ENCODE measurements around the gene AMIGO1. TPM values are rescaled to one million over a fixed set of nuclear protein-coding genes. Genes with fewer than 3 reads are reported as not detected.

The AMIGO1 gene
- total RNA-seq, 1 donor from 2014 or later = 15.6 TPM

DNA sequence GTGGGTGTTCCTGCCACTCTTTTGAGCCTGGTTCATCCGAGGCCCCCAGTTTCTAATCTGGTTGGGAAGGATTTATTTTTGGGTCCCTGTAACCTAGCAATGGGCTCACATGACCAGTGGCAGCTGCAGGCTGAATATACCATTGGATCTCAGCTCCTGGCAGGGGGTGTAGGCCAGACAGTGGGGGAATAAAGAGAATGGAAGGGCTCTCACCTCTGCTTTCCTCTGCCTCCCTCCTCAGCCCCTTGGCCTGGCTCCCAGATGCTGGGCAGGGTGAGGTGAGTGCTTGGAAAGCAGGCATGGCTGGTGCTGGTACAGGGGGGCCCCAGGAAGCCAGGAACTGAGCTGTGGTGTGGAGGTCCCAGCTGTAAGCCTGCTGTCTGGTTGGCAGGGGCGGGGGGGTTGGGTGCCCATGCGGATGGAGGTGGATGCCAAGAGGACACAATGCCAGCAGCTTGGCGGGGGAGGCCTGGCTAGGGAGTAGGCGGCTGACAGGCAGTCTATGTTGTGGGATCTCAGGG is 26.5 kb upstream of the AMIGO1 start:
- no peak for ATAC-seq
- DNase-seq (ENCODE audit: low spot score) = peak; percentile 47

DNA sequence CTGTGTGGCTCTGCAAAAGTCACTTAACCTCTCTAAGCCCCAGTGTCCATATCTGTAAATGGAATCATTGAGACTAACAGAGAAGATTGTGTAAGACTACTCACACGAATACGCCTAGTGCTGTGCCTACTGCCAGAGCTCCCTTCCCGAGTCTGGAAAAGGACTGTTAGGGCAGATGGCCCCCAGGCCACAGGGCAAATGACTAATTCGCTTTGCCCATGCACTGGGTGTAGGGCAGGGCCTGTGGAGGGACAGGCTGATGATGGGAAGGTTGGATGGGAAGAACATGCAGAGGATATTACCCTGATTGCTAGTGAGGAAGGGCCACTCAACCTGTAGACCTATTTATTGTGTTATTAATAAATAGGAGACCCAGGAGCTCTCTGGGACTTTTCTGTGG is 26.0 kb upstream of the AMIGO1 start:
- ATAC-seq = no peak
- intact Hi-C loops (cut with DNase I) = no loop called here
- peak; percentile 32 for DNase-seq (ENCODE audit: low spot score)

More for the DNA sequence above, 26.5 kb upstream of the AMIGO1 start:
- intact Hi-C loops (cut with DNase I) = no loop called here

DNA sequence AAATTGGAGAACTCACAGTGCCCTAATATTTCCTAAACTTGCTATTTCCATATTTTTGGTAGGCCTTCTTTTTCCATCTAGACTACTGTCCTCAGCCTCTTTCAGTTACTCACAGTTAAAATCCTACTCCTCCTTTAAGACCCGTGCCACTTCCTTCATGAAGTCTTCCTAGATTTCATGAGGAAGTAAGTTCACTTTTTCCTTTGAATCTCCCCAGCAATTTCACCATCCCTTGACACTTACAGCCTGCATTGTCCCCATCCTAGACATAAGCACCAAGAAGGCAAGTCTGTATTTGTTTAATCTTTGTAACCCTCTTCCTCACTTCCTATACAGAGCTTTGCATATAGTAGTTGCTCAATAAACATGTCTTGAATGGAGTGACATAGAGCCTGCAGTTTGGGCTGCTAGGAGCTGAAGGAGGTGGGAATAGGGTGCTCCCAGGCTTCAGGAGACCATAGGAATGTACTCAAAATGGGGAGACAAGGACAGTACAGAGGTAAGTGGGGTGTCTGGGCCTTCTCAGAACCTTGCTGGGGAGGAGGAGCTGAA is 24.9 kb upstream of the AMIGO1 start:
- intact Hi-C loops (cut with DNase I) = no loop called here
- no peak for DNase-seq (ENCODE audit: low spot score)
- no peak for ATAC-seq

DNA sequence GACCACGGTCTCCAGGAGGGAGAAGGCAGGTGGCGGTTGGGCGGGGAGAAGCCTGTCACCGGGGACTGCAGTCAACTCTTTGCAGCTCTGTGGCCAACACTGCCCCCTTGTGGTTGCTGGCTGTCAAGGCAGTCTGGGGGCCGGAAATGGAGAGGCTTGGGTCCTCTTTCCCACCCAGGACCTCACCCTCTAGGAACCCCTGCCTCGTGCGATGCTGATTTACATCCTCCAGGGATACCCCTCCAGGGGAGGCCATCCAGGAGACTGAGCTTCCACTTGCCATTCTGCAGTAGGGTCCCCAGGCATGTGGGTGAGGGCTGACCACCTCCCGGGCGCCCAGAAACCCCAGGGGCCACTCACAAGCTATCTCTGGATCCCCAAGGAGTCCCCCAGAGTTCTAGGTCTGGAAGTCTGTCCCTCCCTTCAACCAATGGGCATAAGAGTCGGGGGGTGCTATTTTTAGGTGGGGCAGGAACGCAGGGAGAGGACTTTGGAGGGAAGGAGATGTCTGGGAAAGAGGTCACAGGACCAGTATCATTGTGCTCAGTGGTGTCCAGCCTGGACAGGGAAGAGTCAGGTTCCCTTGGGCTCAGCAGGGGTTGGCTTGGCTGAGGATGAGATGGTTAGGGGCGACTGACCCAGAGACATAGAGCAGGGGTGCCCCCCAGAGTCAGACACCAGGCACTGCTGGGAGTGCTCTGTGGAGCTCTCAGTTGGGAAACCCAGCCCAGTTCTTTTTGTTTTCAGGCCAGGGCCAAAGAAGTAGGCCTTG is 23.0 kb upstream of the AMIGO1 start:
- peak; percentile 88 for ATAC-seq
- DNase-seq (ENCODE audit: low spot score) = peak; percentile 92
- intact Hi-C loops (cut with DNase I) = loop anchor here (2.0 kb wide), 1 partner anchor 40 kb away; no protein-coding TSS in a partner anchor

DNA sequence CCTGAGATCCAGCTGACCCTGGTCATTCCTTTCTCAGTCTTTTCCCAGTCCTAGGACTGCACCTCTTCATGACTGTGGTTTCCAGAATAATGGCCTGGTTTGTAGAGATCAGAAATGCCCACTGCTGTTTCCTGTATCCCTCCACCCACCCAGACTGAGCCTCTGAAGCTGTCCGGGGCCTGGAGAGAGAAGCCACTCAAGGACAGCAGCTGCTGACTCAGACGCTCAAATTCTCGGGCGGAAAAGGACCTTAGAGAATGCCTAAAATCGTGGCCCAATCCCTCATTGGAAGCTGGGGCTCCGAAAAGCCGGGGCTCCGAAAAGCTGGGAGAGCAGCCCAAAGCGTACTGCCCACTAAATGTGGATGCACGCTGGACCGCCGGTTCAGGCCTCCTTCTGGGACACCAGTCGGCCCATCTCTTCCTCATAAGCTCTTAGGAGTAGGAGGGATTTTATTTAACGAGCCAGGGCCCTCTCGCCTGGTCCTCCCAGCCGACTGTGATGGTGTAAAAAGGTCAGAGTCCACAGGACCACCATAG is 22.4 kb upstream of the AMIGO1 start:
- no peak for ATAC-seq
- DNase-seq (ENCODE audit: low spot score) = no peak
- intact Hi-C loops (cut with DNase I) = loop anchor here (2.0 kb wide), 1 partner anchor 39 kb away; no protein-coding TSS in a partner anchor

DNA sequence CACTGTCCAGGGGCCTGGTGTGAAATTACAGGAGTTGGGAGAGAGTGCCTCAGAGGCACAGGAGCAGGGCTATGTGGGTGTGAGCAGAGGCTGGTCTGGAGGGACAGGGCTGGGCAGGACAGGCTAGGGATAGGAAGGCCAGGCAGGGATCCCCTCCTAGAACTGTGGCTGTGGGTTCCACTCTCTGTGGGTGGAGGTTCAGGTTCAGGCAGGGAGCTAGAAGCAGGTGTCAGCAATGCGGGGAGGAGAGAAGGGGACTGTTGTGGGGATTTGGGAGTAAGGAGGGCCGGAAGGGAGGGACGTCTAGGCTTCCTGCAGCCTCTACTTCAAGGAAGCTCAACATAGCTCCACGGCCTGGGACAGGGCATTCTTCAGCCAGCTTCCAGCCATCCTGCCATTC is 21.9 kb upstream of the AMIGO1 start:
- intact Hi-C loops (cut with DNase I) = no loop called here

DNA sequence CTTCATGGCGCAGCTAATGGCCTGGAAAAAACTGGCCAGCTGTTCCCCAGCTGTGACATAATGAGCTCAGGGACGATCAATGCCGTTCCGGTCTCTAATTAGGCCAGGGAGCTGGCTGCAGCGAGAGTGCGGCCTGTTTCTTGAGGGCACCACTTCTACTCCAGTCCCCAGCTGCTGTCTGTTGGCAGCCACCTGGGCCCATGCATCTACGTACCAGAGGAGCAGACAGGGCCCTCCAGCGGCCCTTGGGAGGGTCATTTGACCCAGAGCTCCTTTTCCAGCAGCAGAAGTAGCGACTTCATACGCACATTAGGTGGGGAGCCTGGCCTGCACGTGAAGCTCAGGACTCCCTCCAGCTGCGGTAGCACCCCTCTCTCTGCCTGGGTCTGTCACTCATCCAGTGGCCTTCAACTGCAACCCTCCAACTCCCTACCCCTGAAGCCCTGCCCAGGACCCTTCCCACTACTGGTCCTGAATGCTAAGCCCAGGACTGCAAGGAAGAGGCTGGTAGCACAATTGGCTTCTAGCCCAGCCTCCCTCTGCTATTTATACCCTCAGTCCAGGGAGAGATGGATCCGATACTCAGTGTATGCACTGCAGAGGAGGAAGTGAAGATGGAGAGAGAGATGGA is 21.0 kb upstream of the AMIGO1 start:
- intact Hi-C loops (cut with DNase I) = no loop called here
- DNase-seq (ENCODE audit: low spot score) = peak; percentile 51
- no peak for ATAC-seq

More for the DNA sequence above, 21.9 kb upstream of the AMIGO1 start:
- no peak for ATAC-seq
- peak; percentile 38 for DNase-seq (ENCODE audit: low spot score)

DNA sequence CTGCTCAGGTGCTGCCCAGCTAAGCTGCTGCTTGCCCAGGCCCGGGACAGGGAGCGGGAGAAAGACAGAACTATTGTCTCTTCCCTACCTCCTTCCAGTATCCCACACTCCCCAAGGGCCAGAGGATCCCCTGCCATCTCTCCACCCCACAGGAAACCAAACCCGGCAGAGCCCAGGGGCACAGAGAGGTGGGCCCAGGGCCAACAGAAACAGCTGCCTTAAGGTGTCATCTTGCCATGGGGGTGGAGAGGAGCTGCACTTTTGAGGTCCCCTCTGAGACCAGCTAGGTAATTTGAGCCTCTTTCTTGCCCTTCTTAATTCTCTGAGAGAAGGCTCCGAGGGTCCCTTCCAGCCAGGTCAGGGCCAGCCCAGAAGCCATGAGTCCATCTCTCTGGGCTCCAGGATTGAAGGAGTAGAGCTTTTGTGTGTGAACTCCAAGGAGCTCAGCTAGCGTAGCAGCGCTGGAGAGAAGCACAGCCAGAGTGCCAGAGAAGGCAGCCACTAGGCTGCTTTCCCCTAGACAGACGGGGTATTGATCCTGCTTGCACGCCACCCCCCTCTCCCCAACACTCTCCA is 20.4 kb upstream of the AMIGO1 start:
- DNase-seq (ENCODE audit: low spot score) (peak; percentile 50), ATAC-seq (no peak)
- intact Hi-C loops (cut with DNase I) = no loop called here

DNA sequence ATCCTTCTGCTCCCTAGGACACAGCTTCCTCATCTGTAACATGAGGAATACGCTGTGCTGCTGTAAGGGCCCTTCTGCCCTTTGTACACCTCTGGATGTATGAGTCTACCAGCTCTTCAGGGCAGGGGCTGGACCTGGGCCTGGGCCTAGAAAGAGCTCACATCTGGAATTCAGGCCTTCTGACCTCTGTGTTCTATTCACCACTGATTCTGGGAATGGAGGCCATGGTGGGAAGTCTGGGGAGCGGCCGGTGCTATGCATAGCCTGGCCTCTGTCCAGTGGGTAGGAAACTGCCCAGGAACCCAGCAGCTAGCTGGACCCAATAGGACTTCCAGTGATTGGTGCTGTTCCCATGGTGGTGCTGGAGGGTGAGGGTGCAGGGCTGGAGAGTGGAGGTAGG is 19.2 kb upstream of the AMIGO1 start:
- DNase-seq (ENCODE audit: low spot score) = peak; percentile 28

DNA sequence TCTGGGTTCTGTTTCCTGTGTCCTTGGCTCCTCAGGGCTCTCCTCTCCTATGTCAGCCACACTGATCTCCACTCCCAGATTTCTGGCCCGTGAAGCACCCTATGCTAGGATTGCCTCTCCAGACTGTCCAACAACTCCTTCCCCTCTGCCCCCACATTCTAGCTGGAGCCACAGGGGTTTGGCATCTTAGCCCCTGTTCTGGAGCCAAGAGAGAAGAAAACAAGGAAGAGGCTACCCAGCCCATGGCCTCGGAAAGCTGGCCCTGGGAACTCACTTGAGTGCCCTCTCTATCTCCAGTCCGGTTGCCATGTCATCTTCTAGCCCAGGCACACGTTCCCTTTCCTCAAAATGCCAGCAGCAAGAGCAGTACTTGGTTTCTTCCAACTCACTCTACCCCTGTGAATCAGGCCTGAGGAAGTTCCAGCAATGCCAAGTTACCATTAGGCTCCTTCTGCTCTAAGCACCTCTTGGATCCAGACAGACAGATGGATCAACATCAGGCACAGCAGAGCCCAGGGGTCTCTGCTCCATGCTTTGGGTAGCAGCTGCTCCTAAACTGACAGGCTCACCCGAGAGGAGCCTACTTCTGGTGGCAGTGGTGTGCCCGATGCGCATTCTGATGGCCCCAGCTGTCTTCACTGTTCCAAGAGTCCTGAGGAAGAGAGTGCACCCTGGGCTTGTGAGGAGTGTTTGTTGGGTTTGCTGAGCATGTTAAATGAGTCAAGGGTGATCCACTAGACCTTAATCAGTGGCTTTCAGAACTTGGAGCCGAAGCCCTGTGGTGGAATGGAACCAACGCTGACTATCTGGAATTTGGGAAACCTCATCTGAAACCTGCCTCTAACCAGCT is 18.5 kb upstream of the AMIGO1 start:
- peak; percentile 35 for DNase-seq (ENCODE audit: low spot score)
- no peak for ATAC-seq
- intact Hi-C loops (cut with DNase I) = no loop called here

More for the DNA sequence above, 19.2 kb upstream of the AMIGO1 start:
- no peak for ATAC-seq
- intact Hi-C loops (cut with DNase I) = no loop called here

DNA sequence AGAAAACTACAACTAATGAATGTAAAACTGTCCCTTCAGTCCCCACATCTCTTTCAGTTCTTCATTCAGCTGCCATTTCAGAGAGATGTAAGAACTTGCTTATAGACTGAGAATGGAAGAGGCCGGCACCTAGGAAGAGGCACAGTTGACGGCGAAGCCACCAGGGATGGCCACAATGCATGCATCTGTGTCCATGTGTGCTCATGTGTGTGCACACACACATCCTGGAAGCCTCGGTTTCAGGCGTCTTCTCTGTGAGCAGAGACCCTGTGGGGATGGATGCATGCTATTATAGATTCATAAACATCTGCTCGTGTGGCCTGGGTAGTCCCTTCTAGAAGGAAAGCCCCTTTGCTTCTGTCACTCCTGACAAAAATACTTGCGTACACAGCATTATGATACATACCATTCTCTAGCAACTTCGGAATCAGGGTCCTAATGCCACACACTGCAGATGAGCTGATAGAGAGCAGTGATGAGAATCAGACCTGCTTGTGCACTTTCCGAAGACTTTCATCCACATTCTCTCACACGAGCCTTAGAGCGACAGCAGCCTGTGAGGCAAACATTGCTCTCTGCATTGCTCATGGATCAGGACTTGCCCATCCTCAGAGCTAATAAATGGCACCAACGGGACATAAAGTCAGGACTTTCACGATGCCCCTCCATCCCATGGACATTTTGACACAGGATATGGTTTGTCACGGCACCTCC is 17.7 kb upstream of the AMIGO1 start:
- intact Hi-C loops (cut with DNase I) = no loop called here
- ATAC-seq (no peak), DNase-seq (ENCODE audit: low spot score) (peak; percentile 17)

DNA sequence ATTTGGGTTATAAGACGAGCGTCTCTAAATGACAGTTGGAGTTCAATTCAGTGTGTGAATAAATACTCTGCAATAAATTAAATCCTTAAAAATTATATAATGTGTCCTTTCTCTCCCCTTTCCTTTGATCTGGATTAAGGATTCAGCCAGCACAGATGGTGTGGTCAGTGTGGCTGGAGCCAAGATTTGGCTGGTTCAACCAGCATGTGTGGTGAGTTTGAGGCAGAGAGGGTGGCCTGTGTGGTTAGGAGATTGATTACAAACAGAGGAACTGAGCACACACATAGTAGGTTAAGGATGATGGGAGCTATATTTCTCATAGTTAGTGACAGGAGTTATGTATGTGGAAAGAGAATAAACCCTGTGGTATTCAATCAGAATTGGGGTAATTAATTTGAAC is 14.2 kb upstream of the AMIGO1 start:
- DNase-seq (ENCODE audit: low spot score) (no peak), ATAC-seq (no peak)
- intact Hi-C loops (cut with DNase I) = no loop called here

DNA sequence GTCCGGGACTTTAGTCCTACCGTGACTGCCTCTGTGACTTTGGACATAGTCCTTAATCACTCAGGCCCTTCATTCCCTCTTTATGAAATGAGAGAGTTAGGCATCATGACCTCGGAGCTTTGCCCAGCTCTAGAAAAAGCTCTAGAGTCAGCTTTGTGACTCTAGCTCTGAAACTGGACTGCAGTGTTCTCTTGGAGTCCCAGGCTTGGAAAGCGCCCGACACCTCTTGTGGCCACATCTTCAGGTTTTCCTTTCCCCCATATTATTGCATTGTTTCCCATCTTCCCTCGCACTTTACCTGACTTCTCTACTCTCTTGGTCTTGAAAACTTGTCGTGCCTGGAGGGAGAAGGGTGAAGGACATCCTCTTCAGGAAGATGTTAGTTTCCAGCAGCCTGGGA is 12.5 kb upstream of the AMIGO1 start:
- intact Hi-C loops (cut with DNase I) = no loop called here
- DNase-seq (ENCODE audit: low spot score) (no peak), ATAC-seq (no peak)

DNA sequence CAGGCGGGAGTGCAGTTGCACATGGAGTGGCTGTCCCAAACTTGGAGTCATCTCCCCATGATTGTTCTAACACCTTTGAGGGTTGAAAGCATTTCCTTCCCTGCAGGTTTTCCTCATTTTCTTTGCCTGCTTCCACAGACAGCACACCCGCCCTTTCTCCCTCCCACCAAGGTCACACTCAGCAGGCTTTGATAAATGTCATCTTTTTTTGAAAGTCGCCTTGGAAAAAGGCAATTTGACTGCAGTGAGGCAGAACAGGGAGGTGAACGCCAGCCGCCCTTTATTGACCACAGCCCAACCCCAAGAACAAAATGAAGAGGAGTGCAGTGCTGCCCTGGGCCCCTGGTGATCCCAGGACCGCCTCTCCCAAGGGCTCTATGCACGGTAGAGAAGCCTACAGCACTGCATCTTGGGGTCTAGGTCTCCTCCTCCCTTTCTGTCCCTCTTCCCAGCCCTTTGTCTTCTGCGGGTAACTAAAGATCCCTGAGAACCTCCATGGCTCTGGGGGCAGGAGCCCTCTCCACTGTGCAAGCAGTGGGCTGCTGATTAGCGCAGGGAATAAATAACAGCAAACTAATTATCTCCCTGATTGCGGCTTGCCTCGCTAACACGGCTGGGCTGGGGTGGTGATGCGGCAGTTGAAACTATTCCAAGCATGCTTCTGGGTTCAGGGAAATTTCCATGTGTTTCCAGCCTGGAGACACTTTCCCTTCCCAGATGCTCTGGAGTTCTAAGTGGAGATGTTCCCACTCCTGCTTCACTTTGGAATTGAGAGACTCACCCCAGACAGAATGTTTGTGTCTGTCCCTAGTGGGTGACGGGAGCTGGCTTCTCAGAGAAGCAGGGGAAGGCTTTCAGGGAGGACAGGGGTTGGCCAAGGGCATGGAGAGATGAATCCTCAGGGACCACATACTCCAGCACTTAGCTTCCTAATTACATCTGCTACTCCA is 11.8 kb upstream of the AMIGO1 start:
- no peak for DNase-seq (ENCODE audit: low spot score)
- ATAC-seq = peak; percentile 60

DNA sequence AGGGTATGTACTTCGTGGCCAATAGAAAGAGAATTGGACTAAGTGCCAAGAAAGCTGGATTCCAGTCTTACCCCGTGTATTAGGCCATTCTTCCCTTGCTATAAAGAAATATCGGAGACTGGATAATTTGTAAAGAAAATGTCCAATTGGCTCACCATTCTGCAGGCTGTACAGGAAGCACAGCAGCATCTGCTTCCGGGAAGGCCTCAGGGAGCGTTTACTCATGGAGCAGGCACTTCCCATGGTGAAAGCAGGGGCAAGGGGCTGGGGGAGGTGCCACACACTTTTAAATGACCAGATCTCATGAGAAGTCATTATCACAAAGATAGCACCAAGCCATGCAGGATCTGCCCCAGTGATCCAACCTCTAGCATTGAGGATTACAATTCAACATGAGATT is 7.8 kb upstream of the AMIGO1 start:
- DNase-seq (ENCODE audit: low spot score) (no peak), ATAC-seq (no peak)
- intact Hi-C loops (cut with DNase I) = no loop called here

More for the DNA sequence above, 11.8 kb upstream of the AMIGO1 start:
- intact Hi-C loops (cut with DNase I) = no loop called here

DNA sequence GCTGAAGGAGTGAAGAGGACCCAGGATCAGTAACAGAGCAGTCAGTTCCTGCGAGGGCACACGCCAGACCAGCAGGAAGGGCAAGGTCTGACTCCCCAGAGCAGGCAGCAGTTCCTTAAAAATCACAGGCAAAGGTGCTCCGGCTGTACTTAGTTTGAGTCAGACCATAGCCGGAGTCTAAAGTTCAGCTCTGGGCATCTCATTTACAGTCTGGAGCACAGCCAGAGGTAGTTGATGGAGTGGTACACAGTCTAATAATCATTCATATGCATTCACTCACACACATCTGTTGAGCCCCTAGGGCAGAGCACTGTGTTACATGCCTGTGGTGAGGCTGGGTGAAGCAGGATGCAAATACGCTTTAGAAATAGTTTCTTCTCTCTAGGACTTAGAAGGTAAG is 7.3 kb upstream of the AMIGO1 start:
- DNase-seq (ENCODE audit: low spot score) = no peak
- intact Hi-C loops (cut with DNase I) = no loop called here
- no peak for ATAC-seq

DNA sequence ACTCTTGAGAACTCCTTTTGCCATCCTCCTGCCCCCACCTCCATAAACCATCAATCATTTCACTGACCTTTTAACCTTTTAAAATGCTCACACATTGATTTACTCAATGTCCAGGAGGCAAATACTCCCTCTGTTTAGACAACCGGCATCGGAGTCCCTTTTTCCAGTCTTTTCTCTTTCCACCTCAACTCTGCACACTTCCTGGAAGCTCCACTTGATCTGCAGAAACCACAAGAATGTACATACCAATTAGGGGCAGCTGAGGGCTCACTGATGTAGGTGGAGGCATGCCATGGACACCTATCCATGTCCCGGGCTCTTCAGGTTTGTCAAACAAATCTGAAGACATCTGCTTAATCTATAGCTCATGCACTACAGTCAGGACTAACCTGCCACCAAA is 5.3 kb upstream of the AMIGO1 start:
- DNase-seq (ENCODE audit: low spot score) = no peak
- intact Hi-C loops (cut with DNase I) = no loop called here
- no peak for ATAC-seq

All from sciatic nerve (tissue), 2 donors.